HepG2 (cell line): ENCODE results near the gene COL2A1.

Experiments
- AHDC1 ChIP-seq: sonication (generic); formaldehyde crosslinking; IDR thresholded peaks from 2 replicates; pipeline ENCODE4 v1.5.1; 2020; ENCODE audit warnings: mild to moderate bottlenecking, missing genetic modification reagents, borderline replicate concordance
- CTCF ChIP-seq: sonication (generic); formaldehyde crosslinking; IDR thresholded peaks from 2 replicates; pipeline ENCODE4 v1.5.0; 2020; ENCODE audit warnings: mild to moderate bottlenecking, missing genetic modification reagents, moderate library complexity
- FOXA1 ChIP-seq, 2 experiments: fragments of 450-650 bp in 1 of 2; sonication (generic) in 1 of 2; formaldehyde crosslinking in 1 of 2; IDR thresholded peaks; 2 replicates each; pipeline versions ENCODE4 v1.4.0 to v1.6.1; 2016 to 2020; ENCODE audit warnings: missing genetic modification reagents in 1 of 2
- GLI4 ChIP-seq: sonication (generic); formaldehyde crosslinking; IDR thresholded peaks from 2 replicates; pipeline ENCODE4 v1.5.1; 2020; ENCODE audit warnings: missing genetic modification reagents, mild to moderate bottlenecking, moderate library complexity, borderline replicate concordance
- KDM4B ChIP-seq: sonication (generic); formaldehyde crosslinking; IDR thresholded peaks from 2 replicates; pipeline ENCODE4 v1.4.0; 2020; ENCODE audit warnings: missing genetic modification reagents
- MEF2D ChIP-seq: sonication (generic); formaldehyde crosslinking; IDR thresholded peaks from 2 replicates; pipeline ENCODE4 v1.5.1; 2020; ENCODE audit warnings: mild to moderate bottlenecking, missing genetic modification reagents
- MXD3 ChIP-seq: IDR thresholded peaks from 2 replicates; pipeline ENCODE4 v1.6.1; 2016; ENCODE audit warnings: mild to moderate bottlenecking, missing biosample characterization, missing genetic modification reagents
- PPARG ChIP-seq: conservative IDR thresholded peaks from 2 replicates; pipeline ENCODE4 v1.6.1; 2016; ENCODE audit warnings: missing biosample characterization, missing genetic modification reagents
- RAD21 ChIP-seq: fragments of 450-650 bp; formaldehyde crosslinking; IDR thresholded peaks from 2 replicates; pipeline ENCODE4 v1.5.0; 2020; ENCODE audit warnings: mild to moderate bottlenecking
- SMAD3 ChIP-seq: sonication (generic); formaldehyde crosslinking; IDR thresholded peaks from 2 replicates; pipeline ENCODE4 v1.4.0; 2020; ENCODE audit warnings: missing genetic modification reagents
- THRA ChIP-seq: sonication (generic); formaldehyde crosslinking; IDR thresholded peaks from 2 replicates; pipeline ENCODE4 v1.4.0; 2020; ENCODE audit warnings: missing genetic modification reagents, borderline replicate concordance
- ZNF274 ChIP-seq: sonication (generic); formaldehyde crosslinking; IDR thresholded peaks from 2 replicates; pipeline ENCODE4 v1.5.1; 2020; ENCODE audit warnings: mild to moderate bottlenecking, missing genetic modification reagents
- ZNF597 ChIP-seq: sonication (generic); formaldehyde crosslinking; IDR thresholded peaks from 2 replicates; pipeline ENCODE4 v1.5.0; 2020; ENCODE audit warnings: missing genetic modification reagents
- ZSCAN29 ChIP-seq: sonication (generic); formaldehyde crosslinking; conservative IDR thresholded peaks from 2 replicates; pipeline ENCODE4 v1.4.0; 2020; ENCODE audit warnings: mild to moderate bottlenecking, missing genetic modification reagents

GRCh38 chr12:48012070-48012469 lies 7.8 kb upstream of the COL2A1 start:
- no peak for TF ChIP-seq MXD3 (CRISPR knock-in tag)
- no peak for TF ChIP-seq PPARG (CRISPR knock-in tag)
- no peak for TF ChIP-seq FOXA1 (IDR thresholded peaks at IDR 0.05)
- no peak for TF ChIP-seq FOXA1 (CRISPR knock-in tag; IDR thresholded peaks at IDR 0.05)
- no peak for TF ChIP-seq CTCF (CRISPR knock-in tag)
- no peak for TF ChIP-seq RAD21 (CRISPR knock-in tag)
- no peak for TF ChIP-seq KDM4B (CRISPR knock-in tag)
- no peak for TF ChIP-seq MEF2D (CRISPR knock-in tag)
- TF ChIP-seq ZSCAN29: no peak
- TF ChIP-seq AHDC1 (CRISPR knock-in tag): no peak
- TF ChIP-seq ZNF597 (CRISPR knock-in tag): no peak
- TF ChIP-seq GLI4 (CRISPR knock-in tag): no peak
- TF ChIP-seq ZNF274 (CRISPR knock-in tag): no peak
- TF ChIP-seq SMAD3 (CRISPR knock-in tag): no peak
- TF ChIP-seq THRA (CRISPR knock-in tag): no peak
